K562 (cell line): ENCODE measurements around the gene GCN1. TPM values are rescaled to one million over a fixed set of nuclear protein-coding genes. Genes with fewer than 3 reads are reported as not detected.
A peak's percentile ranks its signal among the peaks of the same experiment; 100 is the strongest.

Source experiments
- ATAC-seq: fragments of 200-7000 bp; cut with Tn5 transposase; 3 replicates; pipeline ENCODE4 v1.9.1; 2020; ENCODE audit warnings: moderate library complexity
- BruUV-seq: library from RNA; stranded (reverse); fragments of 400-500 nt; replicated peaks from 2 replicates; lab custom pipeline; 2021; lab: Mats Ljungman, UMichigan
- CTCF ChIA-PET: fragments of 300-600 bp; formaldehyde crosslinking; extraction: SDS; loops from one replicate; lab custom pipeline; 2021; ENCODE audit warnings: low intra/inter-chr PET ratio; lab: Yijun Ruan, JAX
- POLR2A ChIA-PET: fragments of 300-600, 350-650 bp; sonication (Branson Sonifier 250); formaldehyde crosslinking; extraction: SDS; loops from one replicate; lab custom pipeline; 2021; ENCODE audit warnings: antibody characterized with exemption, inconsistent platforms; lab: Yijun Ruan, JAX
- DNase-seq, 4 experiments: peaks; one replicate each; pipeline versions ENCODE4 v3.0.0 to v3.0.0-alpha.2; 2011 to 2018; ENCODE audit warnings: low spot score in 3 of 4, mixed read lengths in 3 of 4; ENCODE audit errors: extremely low read depth in 1 of 4
- FAIRE-seq: peaks from 2 replicates; lab custom pipeline; 2011; peaks lifted over from hg19 to GRCh38; lab: Jason Lieb, UNC
- H2AFZ ChIP-seq: 2 replicates; pipeline ENCODE4 v1.6.0; 2011; ENCODE audit warnings: low read depth, low read length, control low read depth, inconsistent platforms
- H3K27ac ChIP-seq: fragments of 200-600 bp; 3 replicates; pipeline ENCODE4 v1.8.0; 2011; ENCODE audit warnings: low read depth, mild to moderate bottlenecking, control low read depth, inconsistent platforms, low read length, moderate library complexity, mixed read lengths; ENCODE audit errors: extremely low read depth
- H3K27me3 ChIP-seq, 2 experiments: fragments of 300-600 bp in 1 of 2; 2 replicates in 1 of 2; 3 replicates in 1 of 2; pipeline versions ENCODE4 v1.6.0 to v1.8.0; 2011; ENCODE audit warnings: inconsistent platforms in 2 of 2, low read length in 2 of 2, mild to moderate bottlenecking in 1 of 2, mixed read lengths in 1 of 2, moderate library complexity in 1 of 2; ENCODE audit not compliant: control insufficient read depth in 2 of 2, insufficient read depth in 2 of 2
- H3K36me3 ChIP-seq: fragments of 300-600 bp; 3 replicates; pipeline ENCODE4 v1.8.0; 2011; ENCODE audit warnings: mild to moderate bottlenecking, low read length, inconsistent platforms; ENCODE audit not compliant: control insufficient read depth, insufficient read depth
- H3K4me1 ChIP-seq, 2 experiments: fragments of 200-600 bp in 1 of 2; replicated peaks in 1 of 2; 2 replicates in 1 of 2; 3 replicates in 1 of 2; pipeline versions ENCODE4 v1.5.1 to v1.8.0; 2011; ENCODE audit warnings: inconsistent platforms in 2 of 2, low read length in 2 of 2, mild to moderate bottlenecking in 1 of 2, mixed read lengths in 1 of 2, moderate library complexity in 1 of 2; ENCODE audit not compliant: control insufficient read depth in 2 of 2, insufficient read depth in 2 of 2
- H3K4me2 ChIP-seq: 2 replicates; pipeline ENCODE4 v1.6.1; 2011; ENCODE audit warnings: low read length, control low read depth, inconsistent platforms, mixed read lengths; ENCODE audit not compliant: insufficient read depth
- H3K4me3 ChIP-seq: fragments of 200-600 bp; sonication (generic), shearing (Covaris generic); 2 replicates; pipeline ENCODE4 v1.5.1; 2016; ENCODE audit warnings: control low read depth, inconsistent platforms
- H3K79me2 ChIP-seq: fragments of 200-600 bp; 3 replicates; pipeline ENCODE4 v1.8.0; 2011; ENCODE audit warnings: low read length, inconsistent platforms; ENCODE audit not compliant: control insufficient read depth, insufficient read depth
- H3K9ac ChIP-seq, 2 experiments: 2 replicates each; pipeline versions ENCODE4 v1.6.0 to v1.6.1; 2011; ENCODE audit warnings: low read depth in 2 of 2, low read length in 2 of 2, control low read depth in 1 of 2, inconsistent platforms in 1 of 2, mild to moderate bottlenecking in 1 of 2, mixed read lengths in 1 of 2; ENCODE audit not compliant: insufficient read depth in 1 of 2
- H3K9me1 ChIP-seq: one replicate; pipeline ENCODE4 v1.6.0; 2011; ENCODE audit warnings: inconsistent platforms, mild to moderate bottlenecking, low read length, moderate library complexity; ENCODE audit not compliant: control insufficient read depth, insufficient read depth
- H3K9me3 ChIP-seq: replicated peaks from 2 replicates; pipeline ENCODE4 v1.5.1; 2011; ENCODE audit warnings: low read depth, low read length, inconsistent platforms; ENCODE audit not compliant: control insufficient read depth, insufficient read depth
- H4K20me1 ChIP-seq: replicated peaks from 2 replicates; pipeline ENCODE4 v1.6.1; 2011; ENCODE audit warnings: low read length, inconsistent platforms, mixed read lengths; ENCODE audit not compliant: control insufficient read depth, insufficient read depth
- CBFB ChIP-seq: sonication (generic); formaldehyde crosslinking; IDR thresholded peaks from 2 replicates; pipeline ENCODE4 v1.4.0; 2020; ENCODE audit warnings: mild to moderate bottlenecking, missing genetic modification reagents
- CHD4 ChIP-seq: fragments of 200-600 bp; sonication (generic); IDR thresholded peaks from 3 replicates; pipeline ENCODE4 v1.6.1; 2012; ENCODE audit warnings: low read depth, mild to moderate bottlenecking, mixed read lengths, low read length, inconsistent platforms; ENCODE audit not compliant: insufficient read depth, insufficient replicate concordance, poor library complexity, severe bottlenecking
- ERF ChIP-seq: fragments of 450-650 bp; formaldehyde crosslinking; IDR thresholded peaks from 2 replicates; pipeline ENCODE4 v1.4.0; 2020; ENCODE audit warnings: mild to moderate bottlenecking, mixed read lengths
- KLF1 ChIP-seq: fragments of 450-650 bp; IDR thresholded peaks from 2 replicates; pipeline ENCODE4 v1.6.1; 2016; ENCODE audit warnings: missing genetic modification characterization, missing compliant biosample characterization
- POLR3G ChIP-seq: IDR thresholded peaks from 2 replicates; pipeline ENCODE4 v1.6.1; 2011; ENCODE audit not compliant: insufficient read length, insufficient replicate concordance; ENCODE audit errors: extremely low read depth
- PRMT5 ChIP-seq: sonication (generic); formaldehyde crosslinking; IDR thresholded peaks from 2 replicates; pipeline ENCODE4 v1.5.0; 2020; ENCODE audit warnings: missing genetic modification reagents
- PURB ChIP-seq: sonication (generic); formaldehyde crosslinking; IDR thresholded peaks from 2 replicates; pipeline ENCODE4 v1.9.0; 2021; ENCODE audit warnings: low read depth, mild to moderate bottlenecking, missing genetic modification reagents
- ZBED1 ChIP-seq: IDR thresholded peaks from 2 replicates; pipeline ENCODE4 v1.6.1; 2014
- ZKSCAN8 ChIP-seq: fragments of 200-800 bp; sonication (Bioruptor generic); IDR thresholded peaks from 2 replicates; pipeline ENCODE4 v1.6.1; 2016; ENCODE audit warnings: missing genetic modification characterization, missing compliant biosample characterization
- ZNF23 ChIP-seq: fragments of 250-450 bp; sonication (Bioruptor Pico); IDR thresholded peaks from 2 replicates; pipeline ENCODE4 v1.4.0; 2020; ENCODE audit warnings: mild to moderate bottlenecking
- WGBS: fragments of 100-300 bp; shearing (Covaris generic); methylation state at CpG from one replicate; pipeline ENCODE4 v1.1.6; 2016; ENCODE audit warnings: low coverage, mixed read lengths; ENCODE audit not compliant: insufficient coverage; ENCODE audit errors: missing lambda C conversion rate; 5-methylcytosine and 5-hydroxymethylcytosine counted together
- in situ Hi-C: fragments of 300-500 bp; cut with MboI; formaldehyde crosslinking; loops from 4 replicates; pipeline ENCODE4 v1.15.0; 2018; ENCODE audit warnings: inconsistent platforms, mixed read lengths
- intact Hi-C: fragments of 100-400 bp; cut with micrococcal nuclease; formaldehyde crosslinking; loops from 2 replicates; pipeline ENCODE4 v1.14.2; 2022
- polyA plus RNA-seq, 8 experiments: library from polyadenylated mRNA; depleted of rRNA in 4 of 8; stranded (reverse) in 5 of 8; unstranded in 3 of 8; fragments of >200 nt; fragmentation: Nextera tagmentation in 2 of 8; fragmentation: Illumina TruSeq in 1 of 8; extraction: Ambion mirVana in 2 of 8; extraction: Trizol in 1 of 8; gene quantifications; 2 replicates each; pipeline versions ENCODE4 v1.2.1 to v1.2.3, GENCODE V29; 2011 to 2014; ENCODE audit warnings: inconsistent platforms in 1 of 8, missing spikeins in 1 of 8
- total RNA-seq, 7 experiments: library from RNA; depleted of rRNA in 6 of 7; stranded (reverse); fragments of >200 nt in 6 of 7; fragmentation: Illumina TruSeq in 2 of 7; extraction: Trizol in 2 of 7; gene quantifications; 2 replicates each; pipeline versions ENCODE4 v1.2.1 to v1.2.3, GENCODE V29; 2011 to 2021; ENCODE audit warnings: low replicate concordance in 1 of 7
- TF ChIP-seq, protein P1 (sequence below): fragments of 450-650 bp; formaldehyde crosslinking; IDR thresholded peaks from 2 replicates; pipeline ENCODE4 v1.4.0; 2022; ENCODE audit warnings: mild to moderate bottlenecking, moderate library complexity
- TF ChIP-seq, protein P2 (sequence below): fragments of 450-650 bp; IDR thresholded peaks from 2 replicates; pipeline ENCODE4 v1.6.1; 2016
- TF ChIP-seq, protein P3 (sequence below): IDR thresholded peaks from 3 replicates; pipeline ENCODE4 v1.6.1; 2011; ENCODE audit warnings: borderline replicate concordance, mild to moderate bottlenecking; ENCODE audit not compliant: insufficient read length, insufficient read depth
- TF ChIP-seq, protein P4 (sequence below): fragments of 250-450 bp; sonication (Bioruptor Pico); IDR thresholded peaks from 2 replicates; pipeline ENCODE4 v1.5.0; 2020; ENCODE audit warnings: mild to moderate bottlenecking, borderline replicate concordance

The GCN1 gene
- total and polyA plus RNA-seq, 9 of the 15 experiments (the other 6 are each of a cell fraction or from before 2014, with no cell fraction given) = 11.9 to 190 (median 51.7) TPM

DNA sequence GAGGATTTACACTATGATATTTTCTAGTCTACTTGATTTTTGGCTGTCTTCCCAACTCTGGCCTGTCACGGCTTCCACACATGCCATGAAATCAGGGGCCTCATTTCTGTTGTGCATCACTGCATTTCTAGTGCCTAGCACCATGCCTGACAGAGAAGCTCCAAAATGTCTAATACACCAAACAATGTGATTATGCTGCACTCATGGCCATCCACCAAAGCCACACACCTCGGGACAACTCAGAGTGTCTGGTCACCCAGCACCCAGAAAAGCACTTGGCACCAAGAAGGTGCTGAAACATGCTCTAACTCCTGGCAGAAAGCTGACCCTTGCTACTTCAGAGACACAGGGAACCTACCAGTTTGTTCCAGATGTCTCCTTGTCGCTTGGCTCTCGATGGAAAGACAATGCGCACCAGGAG is 11.3 kb downstream of the GCN1 start:
- no peak overlapping the region for H3K4me3 ChIP-seq
- WGBS = 94% methylated on average over 5 of the region's 5 CpGs
- no peak overlapping the region for H3K27ac ChIP-seq
- H3K9me3 ChIP-seq = no peaks in the 10 kb centered on the region
- no peak for ATAC-seq
- H3K4me1 ChIP-seq = no peaks in the 10 kb centered on the region
- no peaks in the 10 kb centered on the region for H3K27me3 ChIP-seq
- POLR2A ChIA-PET = interaction anchor here (0.6 to 2.2 kb wide), 4 partner anchors 13 to 62 kb away, joined by 3 to 12 read pairs (median 4); partner anchors contain the start of gene RPLP0
- peaks cover 17% of the 10 kb centered on the region; the same call in 1 of the 2 replicates for H4K20me1 ChIP-seq
- peaks cover 92% of the 10 kb centered on the region for H3K36me3 ChIP-seq
- TF ChIP-seq PURB (CRISPR knock-in tag) = no peak
- TF ChIP-seq CHD4 = no peak
- TF ChIP-seq ZNF23 (CRISPR knock-in tag) = no peak
- no peak for TF ChIP-seq POLR3G
- TF ChIP-seq ERF (CRISPR knock-in tag) = no peak
- TF ChIP-seq, protein P1, sequence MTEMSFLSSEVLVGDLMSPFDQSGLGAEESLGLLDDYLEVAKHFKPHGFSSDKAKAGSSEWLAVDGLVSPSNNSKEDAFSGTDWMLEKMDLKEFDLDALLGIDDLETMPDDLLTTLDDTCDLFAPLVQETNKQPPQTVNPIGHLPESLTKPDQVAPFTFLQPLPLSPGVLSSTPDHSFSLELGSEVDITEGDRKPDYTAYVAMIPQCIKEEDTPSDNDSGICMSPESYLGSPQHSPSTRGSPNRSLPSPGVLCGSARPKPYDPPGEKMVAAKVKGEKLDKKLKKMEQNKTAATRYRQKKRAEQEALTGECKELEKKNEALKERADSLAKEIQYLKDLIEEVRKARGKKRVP = no peak
- no peak for TF ChIP-seq ZBED1
- TF ChIP-seq, protein P2, sequence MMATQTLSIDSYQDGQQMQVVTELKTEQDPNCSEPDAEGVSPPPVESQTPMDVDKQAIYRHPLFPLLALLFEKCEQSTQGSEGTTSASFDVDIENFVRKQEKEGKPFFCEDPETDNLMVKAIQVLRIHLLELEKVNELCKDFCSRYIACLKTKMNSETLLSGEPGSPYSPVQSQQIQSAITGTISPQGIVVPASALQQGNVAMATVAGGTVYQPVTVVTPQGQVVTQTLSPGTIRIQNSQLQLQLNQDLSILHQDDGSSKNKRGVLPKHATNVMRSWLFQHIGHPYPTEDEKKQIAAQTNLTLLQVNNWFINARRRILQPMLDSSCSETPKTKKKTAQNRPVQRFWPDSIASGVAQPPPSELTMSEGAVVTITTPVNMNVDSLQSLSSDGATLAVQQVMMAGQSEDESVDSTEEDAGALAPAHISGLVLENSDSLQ = no peak
- no peak for TF ChIP-seq KLF1
- no peak for TF ChIP-seq ZKSCAN8 (CRISPR knock-in tag)
- TF ChIP-seq, protein P3, sequence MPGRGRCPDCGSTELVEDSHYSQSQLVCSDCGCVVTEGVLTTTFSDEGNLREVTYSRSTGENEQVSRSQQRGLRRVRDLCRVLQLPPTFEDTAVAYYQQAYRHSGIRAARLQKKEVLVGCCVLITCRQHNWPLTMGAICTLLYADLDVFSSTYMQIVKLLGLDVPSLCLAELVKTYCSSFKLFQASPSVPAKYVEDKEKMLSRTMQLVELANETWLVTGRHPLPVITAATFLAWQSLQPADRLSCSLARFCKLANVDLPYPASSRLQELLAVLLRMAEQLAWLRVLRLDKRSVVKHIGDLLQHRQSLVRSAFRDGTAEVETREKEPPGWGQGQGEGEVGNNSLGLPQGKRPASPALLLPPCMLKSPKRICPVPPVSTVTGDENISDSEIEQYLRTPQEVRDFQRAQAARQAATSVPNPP = no peak
- TF ChIP-seq, protein P4, sequence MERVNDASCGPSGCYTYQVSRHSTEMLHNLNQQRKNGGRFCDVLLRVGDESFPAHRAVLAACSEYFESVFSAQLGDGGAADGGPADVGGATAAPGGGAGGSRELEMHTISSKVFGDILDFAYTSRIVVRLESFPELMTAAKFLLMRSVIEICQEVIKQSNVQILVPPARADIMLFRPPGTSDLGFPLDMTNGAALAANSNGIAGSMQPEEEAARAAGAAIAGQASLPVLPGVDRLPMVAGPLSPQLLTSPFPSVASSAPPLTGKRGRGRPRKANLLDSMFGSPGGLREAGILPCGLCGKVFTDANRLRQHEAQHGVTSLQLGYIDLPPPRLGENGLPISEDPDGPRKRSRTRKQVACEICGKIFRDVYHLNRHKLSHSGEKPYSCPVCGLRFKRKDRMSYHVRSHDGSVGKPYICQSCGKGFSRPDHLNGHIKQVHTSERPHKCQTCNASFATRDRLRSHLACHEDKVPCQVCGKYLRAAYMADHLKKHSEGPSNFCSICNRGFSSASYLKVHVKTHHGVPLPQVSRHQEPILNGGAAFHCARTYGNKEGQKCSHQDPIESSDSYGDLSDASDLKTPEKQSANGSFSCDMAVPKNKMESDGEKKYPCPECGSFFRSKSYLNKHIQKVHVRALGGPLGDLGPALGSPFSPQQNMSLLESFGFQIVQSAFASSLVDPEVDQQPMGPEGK = no peak
- TF ChIP-seq PRMT5 (CRISPR knock-in tag) = no peak
- TF ChIP-seq CBFB (CRISPR knock-in tag) = no peak
- peak overlapping the region in 1 of 2 experiments; percentile 14; a peak in 1 of 4 replicates for H3K9ac ChIP-seq
- CTCF ChIA-PET = no interaction called here
- BruUV-seq = no TSS peak
- intact Hi-C loops = no loop called here
- in situ Hi-C loops = no loop called here
- H3K4me2 ChIP-seq = no peak overlapping the region
- no peaks in the 10 kb centered on the region for H3K9me1 ChIP-seq
- H3K79me2 ChIP-seq = peaks cover 35% of the 10 kb centered on the region
- DNase-seq = no peak
- no peak for FAIRE-seq
- no peak overlapping the region for H2AFZ ChIP-seq
